Liver (tissue), 9 donors: ENCODE results near the gene FAM168B. TPM values are rescaled to one million over a fixed set of nuclear protein-coding genes. Genes with fewer than 3 reads are reported as not detected.

Experiments used
- DNase-seq: peaks from one replicate; pipeline ENCODE4 v3.0.0-alpha.2; 2017; ENCODE audit warnings: low spot score
- H3K27ac ChIP-seq, 2 donors: one replicate each; pipeline ENCODE4 v1.7.0; 2013; ENCODE audit warnings: inconsistent platforms in 2 of 2, low read length in 2 of 2, control low read depth in 1 of 2, low read depth in 1 of 2, mild to moderate bottlenecking in 1 of 2
- H3K27me3 ChIP-seq, 4 donors: one replicate each; pipeline versions ENCODE4 v1.6.1 to v1.7.0; 2013; ENCODE audit warnings: low read length in 3 of 4, inconsistent platforms in 1 of 4, mild to moderate bottlenecking in 1 of 4, moderate library complexity in 1 of 4; ENCODE audit not compliant: control insufficient read depth in 4 of 4, insufficient read depth in 4 of 4
- H3K36me3 ChIP-seq, 4 donors: one replicate each; pipeline versions ENCODE4 v1.6.1 to v1.7.0; 2013; ENCODE audit warnings: low read length in 3 of 4, mild to moderate bottlenecking in 3 of 4, low read depth in 1 of 4, moderate library complexity in 1 of 4; ENCODE audit not compliant: control insufficient read depth in 4 of 4, insufficient read depth in 3 of 4
- H3K4me1 ChIP-seq, 4 donors: one replicate each; pipeline versions ENCODE4 v1.6.1 to v1.7.0; 2013; ENCODE audit warnings: low read length in 3 of 4, mild to moderate bottlenecking in 3 of 4, moderate library complexity in 1 of 4; ENCODE audit not compliant: control insufficient read depth in 4 of 4, insufficient read depth in 4 of 4
- H3K4me3 ChIP-seq, 3 donors: one replicate each; pipeline versions ENCODE4 v1.6.1 to v1.7.0; 2013; ENCODE audit warnings: low read length in 3 of 3, control low read depth in 1 of 3, low read depth in 1 of 3, mild to moderate bottlenecking in 1 of 3
- H3K9ac ChIP-seq, 2 donors: one replicate each; pipeline ENCODE4 v1.7.0; 2013; ENCODE audit warnings: low read length in 2 of 2, mild to moderate bottlenecking in 2 of 2, moderate library complexity in 2 of 2, control low read depth in 1 of 2, low read depth in 1 of 2
- H3K9me3 ChIP-seq, 4 donors: one replicate each; pipeline versions ENCODE4 v1.6.1 to v1.7.0; 2013; ENCODE audit warnings: low read length in 3 of 4; ENCODE audit not compliant: control insufficient read depth in 4 of 4
- EGR1 ChIP-seq, 2 donors: IDR thresholded peaks; 2 replicates each; pipeline ENCODE4 v1.6.1; 2016 to 2018; ENCODE audit warnings: antibody characterized with exemption in 2 of 2, low read depth in 2 of 2
- FOXA1 ChIP-seq: IDR thresholded peaks from 2 replicates; pipeline ENCODE4 v1.6.1; 2016; ENCODE audit warnings: antibody characterized with exemption
- FOXA2 ChIP-seq: IDR thresholded peaks from 2 replicates; pipeline ENCODE4 v1.6.1; 2016; ENCODE audit warnings: antibody characterized with exemption
- GABPA ChIP-seq, 2 donors: IDR thresholded peaks in 1 of 2; conservative IDR thresholded peaks in 1 of 2; 2 replicates each; pipeline ENCODE4 v1.6.1; 2016; ENCODE audit warnings: antibody characterized with exemption in 2 of 2, mild to moderate bottlenecking in 1 of 2, moderate library complexity in 1 of 2
- HNF4A ChIP-seq, 2 donors: conservative IDR thresholded peaks; 2 replicates each; pipeline ENCODE4 v1.6.1; 2016; ENCODE audit warnings: antibody characterized with exemption in 2 of 2, mild to moderate bottlenecking in 2 of 2
- HNF4G ChIP-seq: IDR thresholded peaks from 2 replicates; pipeline ENCODE4 v1.6.1; 2016; ENCODE audit warnings: antibody characterized with exemption
- JUND ChIP-seq, 2 donors: IDR thresholded peaks; 2 replicates each; pipeline ENCODE4 v1.6.1; 2016; ENCODE audit warnings: antibody characterized with exemption in 2 of 2
- NR2F2 ChIP-seq: IDR thresholded peaks from 2 replicates; pipeline ENCODE4 v1.6.1; 2016; ENCODE audit warnings: antibody characterized with exemption
- RAD21 ChIP-seq, 2 donors: IDR thresholded peaks; 2 replicates each; pipeline ENCODE4 v1.6.1; 2016; ENCODE audit warnings: antibody characterized with exemption in 2 of 2, mild to moderate bottlenecking in 2 of 2
- RXRA ChIP-seq, 2 donors: IDR thresholded peaks; 2 replicates each; pipeline ENCODE4 v1.6.1; 2017 to 2018; ENCODE audit warnings: antibody characterized with exemption in 2 of 2, mild to moderate bottlenecking in 1 of 2
- SP1 ChIP-seq: IDR thresholded peaks from 2 replicates; pipeline ENCODE4 v1.6.1; 2018; ENCODE audit warnings: antibody characterized with exemption, mild to moderate bottlenecking
- TAF1 ChIP-seq: conservative IDR thresholded peaks from 2 replicates; pipeline ENCODE4 v1.6.1; 2016; ENCODE audit warnings: antibody characterized with exemption, mild to moderate bottlenecking
- YY1 ChIP-seq: IDR thresholded peaks from 2 replicates; pipeline ENCODE4 v1.6.1; 2016; ENCODE audit warnings: antibody characterized with exemption, mild to moderate bottlenecking
- WGBS: extraction: QIAGEN DNeasy Blood & Tissue Kit; methylation state at CpG from one replicate; pipeline ENCODE4 v1.1.7; 2013; 5-methylcytosine and 5-hydroxymethylcytosine counted together
- polyA plus RNA-seq, 2 donors: library from polyadenylated mRNA; stranded (reverse) in 1 of 2; unstranded in 1 of 2; fragments of 200-250 nt in 1 of 2; fragments of >200 nt in 1 of 2; fragmentation: Nextera tagmentation in 1 of 2; extraction: Ambion mirVana in 1 of 2; gene quantifications; one replicate each; pipeline versions ENCODE4 v1.2.1 to v1.2.3, GENCODE V29; 2013 to 2015
- total RNA-seq, 2 donors: library from RNA; depleted of rRNA; stranded (reverse); fragments of >200 nt; gene quantifications; one replicate each; pipeline ENCODE4 v1.2.3, GENCODE V29; 2014
- TF ChIP-seq, protein P1 (sequence below): fragments of 150-350 bp; IDR thresholded peaks from 2 replicates; pipeline ENCODE4 v1.5.1; 2017; ENCODE audit warnings: improper control_type of control experiment, low read depth, low read length; ENCODE audit not compliant: missing input control
- TF ChIP-seq, protein P2 (sequence below): IDR thresholded peaks from 2 replicates; pipeline ENCODE4 v1.6.1; 2016; ENCODE audit warnings: antibody characterized with exemption, mild to moderate bottlenecking
- TF ChIP-seq, protein P3 (sequence below): IDR thresholded peaks from 2 replicates; pipeline ENCODE4 v1.6.1; 2016; ENCODE audit warnings: antibody characterized with exemption
- TF ChIP-seq, protein P4 (sequence below): IDR thresholded peaks from 2 replicates; pipeline ENCODE4 v1.6.1; 2016; ENCODE audit warnings: antibody characterized with exemption
- TF ChIP-seq, protein P5 (sequence below): IDR thresholded peaks from 2 replicates; pipeline ENCODE4 v1.6.1; 2016; ENCODE audit warnings: antibody characterized with exemption
- donor health status: healthy.
- donor health status: healthy.
- donor health status: healthy.
- donor health status: healthy.
- donor health status: healthy.

FAM168B gene
- total and polyA plus RNA-seq, 4 donors: 13.9 to 62.3 (median 30.8) TPM

DNA sequence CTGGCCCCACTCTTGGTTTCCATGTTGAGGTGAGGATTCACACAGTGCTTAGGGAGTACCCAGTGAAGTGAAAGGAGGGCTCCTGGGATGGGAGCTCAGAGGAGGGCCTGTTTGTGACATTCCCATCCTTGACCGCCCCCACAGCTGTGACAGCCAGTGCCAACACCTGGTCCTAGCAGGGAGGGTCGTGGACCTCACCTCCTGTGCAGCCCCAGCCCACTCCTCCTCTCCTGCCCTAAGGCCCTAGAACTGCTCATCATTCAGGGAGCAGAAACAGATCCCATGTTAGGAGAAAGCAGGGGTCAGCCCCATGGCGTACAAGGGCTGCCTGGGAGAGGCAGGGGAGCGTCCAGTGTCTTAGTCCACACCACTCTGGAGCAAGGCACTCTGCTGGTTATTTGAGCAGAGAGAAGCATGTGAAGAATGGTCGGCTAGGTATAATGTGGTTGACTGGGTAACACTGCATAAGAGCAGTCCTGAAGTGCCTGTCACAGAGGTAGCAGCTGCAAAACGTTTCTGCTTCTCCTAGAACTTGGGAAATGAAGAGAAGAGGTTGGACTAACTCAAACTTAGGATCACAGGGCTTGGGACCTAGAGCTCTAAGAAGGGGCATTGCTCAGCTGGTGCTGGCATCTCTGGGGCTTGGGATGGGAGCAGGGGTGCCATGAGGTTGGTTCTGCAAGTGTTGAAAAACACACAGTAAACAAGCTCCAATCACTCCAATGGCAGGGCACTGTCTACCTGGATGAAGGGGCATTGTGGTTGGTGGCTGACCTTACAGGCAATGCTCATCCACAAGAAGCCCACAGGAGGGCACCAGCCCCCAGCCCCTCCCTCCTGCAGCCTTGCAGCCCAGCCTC, 55.6 kb downstream of the FAM168B start:
- peaks cover 3 to 5% (median 5%) of the 10 kb centered on the region in 4 donors for H3K4me1 ChIP-seq
- no peaks in the 10 kb centered on the region for H3K9me3 ChIP-seq
- DNase-seq: no peak
- no peak overlapping the region for H3K27ac ChIP-seq
- TF ChIP-seq FOXA1: no peak
- WGBS: 70% methylated on average over 6 of the region's 6 CpGs
- no peak overlapping the region for H3K9ac ChIP-seq
- H3K36me3 ChIP-seq: no peaks in the 10 kb centered on the region
- H3K4me3 ChIP-seq: no peak overlapping the region
- H3K27me3 ChIP-seq: peaks cover 0 to 15% (median under 1%) of the 10 kb centered on the region in 4 donors

DNA sequence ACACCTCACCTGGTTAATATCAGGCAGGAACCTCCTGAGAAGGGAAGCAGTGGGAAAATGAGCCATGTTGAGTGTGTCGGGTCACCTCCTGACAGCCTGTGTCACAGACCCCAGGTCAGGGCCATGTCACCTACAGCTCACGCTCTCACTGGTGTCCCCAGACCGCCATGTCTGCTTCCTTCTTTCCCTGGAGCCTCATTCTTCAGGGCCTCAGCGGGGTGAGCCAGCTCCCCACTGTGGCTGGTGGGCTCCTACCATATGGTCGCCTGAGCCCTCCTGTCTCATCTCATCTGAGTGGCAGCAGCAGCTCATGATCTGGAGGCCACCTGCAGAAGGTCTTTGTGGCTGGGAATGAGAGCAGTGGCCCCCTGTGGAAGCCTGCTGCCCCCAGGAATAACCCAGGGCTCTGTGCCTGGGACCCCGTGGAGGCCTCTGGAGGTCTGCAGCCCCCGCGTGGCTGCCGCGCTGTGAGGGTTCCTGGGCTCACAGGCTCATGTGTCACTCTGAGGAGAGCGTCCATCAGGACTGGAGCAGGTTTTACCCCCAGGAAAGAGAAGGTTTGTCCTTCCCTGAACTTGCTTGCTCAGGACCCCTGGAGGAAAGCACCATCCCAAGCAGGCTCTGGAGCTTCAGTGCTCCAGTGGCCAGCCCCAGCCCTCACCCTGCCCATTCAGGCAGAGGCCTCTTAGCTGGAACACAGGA, 56.4 kb downstream of the FAM168B start:
- no peak overlapping the region for H3K4me3 ChIP-seq
- peaks cover 0 to 15% (median under 1%) of the 10 kb centered on the region in 4 donors for H3K27me3 ChIP-seq
- no peak overlapping the region for H3K9ac ChIP-seq
- DNase-seq: no peak
- no peaks in the 10 kb centered on the region for H3K36me3 ChIP-seq
- H3K9me3 ChIP-seq: no peaks in the 10 kb centered on the region
- H3K4me1 ChIP-seq: peaks cover 3 to 5% (median 5%) of the 10 kb centered on the region in 4 donors
- 85% methylated on average over 11 of the region's 11 CpGs for WGBS
- H3K27ac ChIP-seq: no peak overlapping the region
- TF ChIP-seq, protein P1, sequence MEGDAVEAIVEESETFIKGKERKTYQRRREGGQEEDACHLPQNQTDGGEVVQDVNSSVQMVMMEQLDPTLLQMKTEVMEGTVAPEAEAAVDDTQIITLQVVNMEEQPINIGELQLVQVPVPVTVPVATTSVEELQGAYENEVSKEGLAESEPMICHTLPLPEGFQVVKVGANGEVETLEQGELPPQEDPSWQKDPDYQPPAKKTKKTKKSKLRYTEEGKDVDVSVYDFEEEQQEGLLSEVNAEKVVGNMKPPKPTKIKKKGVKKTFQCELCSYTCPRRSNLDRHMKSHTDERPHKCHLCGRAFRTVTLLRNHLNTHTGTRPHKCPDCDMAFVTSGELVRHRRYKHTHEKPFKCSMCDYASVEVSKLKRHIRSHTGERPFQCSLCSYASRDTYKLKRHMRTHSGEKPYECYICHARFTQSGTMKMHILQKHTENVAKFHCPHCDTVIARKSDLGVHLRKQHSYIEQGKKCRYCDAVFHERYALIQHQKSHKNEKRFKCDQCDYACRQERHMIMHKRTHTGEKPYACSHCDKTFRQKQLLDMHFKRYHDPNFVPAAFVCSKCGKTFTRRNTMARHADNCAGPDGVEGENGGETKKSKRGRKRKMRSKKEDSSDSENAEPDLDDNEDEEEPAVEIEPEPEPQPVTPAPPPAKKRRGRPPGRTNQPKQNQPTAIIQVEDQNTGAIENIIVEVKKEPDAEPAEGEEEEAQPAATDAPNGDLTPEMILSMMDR: no peak
- no peak for TF ChIP-seq SP1
- no peak for TF ChIP-seq NR2F2
- no peak for TF ChIP-seq RXRA (IDR thresholded peaks at IDR 0.05)
- TF ChIP-seq FOXA2: no peak
- TF ChIP-seq FOXA1: no peak
- TF ChIP-seq, protein P2, sequence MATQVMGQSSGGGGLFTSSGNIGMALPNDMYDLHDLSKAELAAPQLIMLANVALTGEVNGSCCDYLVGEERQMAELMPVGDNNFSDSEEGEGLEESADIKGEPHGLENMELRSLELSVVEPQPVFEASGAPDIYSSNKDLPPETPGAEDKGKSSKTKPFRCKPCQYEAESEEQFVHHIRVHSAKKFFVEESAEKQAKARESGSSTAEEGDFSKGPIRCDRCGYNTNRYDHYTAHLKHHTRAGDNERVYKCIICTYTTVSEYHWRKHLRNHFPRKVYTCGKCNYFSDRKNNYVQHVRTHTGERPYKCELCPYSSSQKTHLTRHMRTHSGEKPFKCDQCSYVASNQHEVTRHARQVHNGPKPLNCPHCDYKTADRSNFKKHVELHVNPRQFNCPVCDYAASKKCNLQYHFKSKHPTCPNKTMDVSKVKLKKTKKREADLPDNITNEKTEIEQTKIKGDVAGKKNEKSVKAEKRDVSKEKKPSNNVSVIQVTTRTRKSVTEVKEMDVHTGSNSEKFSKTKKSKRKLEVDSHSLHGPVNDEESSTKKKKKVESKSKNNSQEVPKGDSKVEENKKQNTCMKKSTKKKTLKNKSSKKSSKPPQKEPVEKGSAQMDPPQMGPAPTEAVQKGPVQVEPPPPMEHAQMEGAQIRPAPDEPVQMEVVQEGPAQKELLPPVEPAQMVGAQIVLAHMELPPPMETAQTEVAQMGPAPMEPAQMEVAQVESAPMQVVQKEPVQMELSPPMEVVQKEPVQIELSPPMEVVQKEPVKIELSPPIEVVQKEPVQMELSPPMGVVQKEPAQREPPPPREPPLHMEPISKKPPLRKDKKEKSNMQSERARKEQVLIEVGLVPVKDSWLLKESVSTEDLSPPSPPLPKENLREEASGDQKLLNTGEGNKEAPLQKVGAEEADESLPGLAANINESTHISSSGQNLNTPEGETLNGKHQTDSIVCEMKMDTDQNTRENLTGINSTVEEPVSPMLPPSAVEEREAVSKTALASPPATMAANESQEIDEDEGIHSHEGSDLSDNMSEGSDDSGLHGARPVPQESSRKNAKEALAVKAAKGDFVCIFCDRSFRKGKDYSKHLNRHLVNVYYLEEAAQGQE: no peak
- TF ChIP-seq RAD21 (IDR thresholded peaks at IDR 0.05): no peak
- no peak for TF ChIP-seq HNF4G
- TF ChIP-seq JUND (IDR thresholded peaks at IDR 0.05): no peak
- TF ChIP-seq GABPA (IDR thresholded peaks at IDR 0.05 in 1 of 2, conservative IDR thresholded peaks at IDR 0.05 in 1 of 2): no peak
- no peak for TF ChIP-seq EGR1 (IDR thresholded peaks at IDR 0.05; ENCODE audit: low read depth in 2 of 2)
- TF ChIP-seq, protein P3, sequence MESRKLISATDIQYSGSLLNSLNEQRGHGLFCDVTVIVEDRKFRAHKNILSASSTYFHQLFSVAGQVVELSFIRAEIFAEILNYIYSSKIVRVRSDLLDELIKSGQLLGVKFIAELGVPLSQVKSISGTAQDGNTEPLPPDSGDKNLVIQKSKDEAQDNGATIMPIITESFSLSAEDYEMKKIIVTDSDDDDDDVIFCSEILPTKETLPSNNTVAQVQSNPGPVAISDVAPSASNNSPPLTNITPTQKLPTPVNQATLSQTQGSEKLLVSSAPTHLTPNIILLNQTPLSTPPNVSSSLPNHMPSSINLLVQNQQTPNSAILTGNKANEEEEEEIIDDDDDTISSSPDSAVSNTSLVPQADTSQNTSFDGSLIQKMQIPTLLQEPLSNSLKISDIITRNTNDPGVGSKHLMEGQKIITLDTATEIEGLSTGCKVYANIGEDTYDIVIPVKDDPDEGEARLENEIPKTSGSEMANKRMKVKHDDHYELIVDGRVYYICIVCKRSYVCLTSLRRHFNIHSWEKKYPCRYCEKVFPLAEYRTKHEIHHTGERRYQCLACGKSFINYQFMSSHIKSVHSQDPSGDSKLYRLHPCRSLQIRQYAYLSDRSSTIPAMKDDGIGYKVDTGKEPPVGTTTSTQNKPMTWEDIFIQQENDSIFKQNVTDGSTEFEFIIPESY: no peak
- no peak for TF ChIP-seq YY1
- TF ChIP-seq, protein P4, sequence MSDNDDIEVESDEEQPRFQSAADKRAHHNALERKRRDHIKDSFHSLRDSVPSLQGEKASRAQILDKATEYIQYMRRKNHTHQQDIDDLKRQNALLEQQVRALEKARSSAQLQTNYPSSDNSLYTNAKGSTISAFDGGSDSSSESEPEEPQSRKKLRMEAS: no peak
- no peak for TF ChIP-seq TAF1
- TF ChIP-seq HNF4A (conservative IDR thresholded peaks at IDR 0.05): no peak
- TF ChIP-seq, protein P5, sequence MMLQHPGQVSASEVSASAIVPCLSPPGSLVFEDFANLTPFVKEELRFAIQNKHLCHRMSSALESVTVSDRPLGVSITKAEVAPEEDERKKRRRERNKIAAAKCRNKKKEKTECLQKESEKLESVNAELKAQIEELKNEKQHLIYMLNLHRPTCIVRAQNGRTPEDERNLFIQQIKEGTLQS: no peak
